HEK293 (cell line): ENCODE results near the gene LGALS1.

Experiments used
- CTCF ChIA-PET: fragments of 350-600 bp; formaldehyde crosslinking; extraction: SDS; loops from one replicate; lab custom pipeline; 2021; ENCODE audit warnings: antibody characterized with exemption; lab: Yijun Ruan, JAX
- POLR2A ChIA-PET: fragments of 300-600 bp; formaldehyde crosslinking; extraction: SDS; loops from one replicate; lab custom pipeline; 2020; ENCODE audit warnings: antibody characterized with exemption, inconsistent platforms; lab: Yijun Ruan, JAX
- H3K27ac ChIP-seq: fragments of 200-500 bp; sonication (Bioruptor generic); 2 replicates; pipeline ENCODE4 v1.5.1; 2014; ENCODE audit warnings: low read depth, low read length, control low read depth, inconsistent platforms; ENCODE audit errors: extremely low read depth
- H3K36me3 ChIP-seq, 2 experiments: fragments of 200-500 bp in 1 of 2; sonication (Bioruptor generic) in 1 of 2; 1 replicate in 1 of 2; 2 replicates in 1 of 2; pipeline ENCODE4 v1.5.1; 2014 to 2017; ENCODE audit warnings: inconsistent platforms in 2 of 2, low read length in 2 of 2; ENCODE audit not compliant: control insufficient read depth in 2 of 2, insufficient read depth in 1 of 2
- H3K4me1 ChIP-seq: fragments of 200-500 bp; sonication (Bioruptor generic); 2 replicates; pipeline ENCODE4 v1.5.1; 2014; ENCODE audit warnings: mild to moderate bottlenecking, low read length, inconsistent platforms; ENCODE audit not compliant: control insufficient read depth, insufficient read depth
- H3K4me3 ChIP-seq: 2 replicates; pipeline ENCODE4 v1.5.1; 2011; ENCODE audit warnings: low read depth, mild to moderate bottlenecking, control low read depth, low read length, moderate library complexity
- H3K9me3 ChIP-seq: fragments of 200-500 bp; sonication (Bioruptor generic); 2 replicates; pipeline ENCODE4 v1.5.1; 2014; ENCODE audit warnings: low read depth, low read length, inconsistent platforms; ENCODE audit not compliant: control insufficient read depth, insufficient read depth
- FEZF1 ChIP-seq: fragments of 450-650 bp; formaldehyde crosslinking; IDR thresholded peaks from 2 replicates; pipeline ENCODE4 v1.5.1; 2016; ENCODE audit warnings: missing biosample characterization, missing genetic modification characterization
- KLF7 ChIP-seq: fragments of 450-650 bp; formaldehyde crosslinking; IDR thresholded peaks from 2 replicates; pipeline ENCODE4 v1.5.1; 2016; ENCODE audit warnings: missing biosample characterization, missing genetic modification characterization, borderline replicate concordance
- SALL2 ChIP-seq: fragments of 450-650 bp; formaldehyde crosslinking; IDR thresholded peaks from 2 replicates; pipeline ENCODE4 v1.5.0; 2017; ENCODE audit warnings: missing biosample characterization, mild to moderate bottlenecking, missing genetic modification characterization, borderline replicate concordance
- ZFP41 ChIP-seq: fragments of 450-650 bp; formaldehyde crosslinking; IDR thresholded peaks from 2 replicates; pipeline ENCODE4 v1.5.1; 2016; ENCODE audit warnings: missing biosample characterization, missing genetic modification characterization, borderline replicate concordance
- ZNF2 ChIP-seq: fragments of 450-650 bp; formaldehyde crosslinking; IDR thresholded peaks from 2 replicates; pipeline ENCODE4 v1.5.1; 2016; ENCODE audit warnings: missing biosample characterization, missing genetic modification characterization
- ZNF274 ChIP-seq, 2 experiments: fragments of 200-500 bp in 1 of 2; fragments of 450-650 bp in 1 of 2; sonication (Bioruptor generic) in 1 of 2; formaldehyde crosslinking in 1 of 2; IDR thresholded peaks; 2 replicates each; pipeline versions ENCODE4 v1.5.1 to v1.6.1; 2014 to 2016; ENCODE audit warnings: borderline replicate concordance in 1 of 2, inconsistent platforms in 1 of 2, low read length in 1 of 2, missing biosample characterization in 1 of 2, missing genetic modification characterization in 1 of 2
- ZNF292 ChIP-seq: fragments of 450-650 bp; formaldehyde crosslinking; IDR thresholded peaks from 2 replicates; pipeline ENCODE4 v1.5.1; 2016; ENCODE audit warnings: low read depth, missing biosample characterization, missing genetic modification characterization, borderline replicate concordance
- ZNF660 ChIP-seq: fragments of 450-650 bp; IDR thresholded peaks from 2 replicates; pipeline ENCODE4 v1.5.1; 2018; ENCODE audit warnings: missing biosample characterization, mild to moderate bottlenecking, missing genetic modification characterization
- ZNF664 ChIP-seq: fragments of 450-650 bp; formaldehyde crosslinking; IDR thresholded peaks from 2 replicates; pipeline ENCODE4 v1.5.1; 2016; ENCODE audit warnings: missing biosample characterization, missing genetic modification characterization
- TF ChIP-seq, protein P1 (sequence below): fragments of 450-650 bp; formaldehyde crosslinking; conservative IDR thresholded peaks from 2 replicates; pipeline ENCODE4 v1.5.1; 2016; ENCODE audit warnings: low read depth, missing biosample characterization, missing genetic modification characterization
- TF ChIP-seq, protein P2 (sequence below): fragments of 450-650 bp; formaldehyde crosslinking; IDR thresholded peaks from 2 replicates; pipeline ENCODE4 v1.5.1; 2016; ENCODE audit warnings: missing biosample characterization, missing genetic modification characterization
- TF ChIP-seq, protein P3 (sequence below): fragments of 450-650 bp; formaldehyde crosslinking; IDR thresholded peaks from 2 replicates; pipeline ENCODE4 v1.5.1; 2016; ENCODE audit warnings: missing biosample characterization, missing genetic modification characterization, low read depth
- TF ChIP-seq, protein P4 (sequence below): fragments of 450-650 bp; formaldehyde crosslinking; optimal IDR thresholded peaks from 2 replicates; pipeline ENCODE3; 2016; ENCODE audit warnings: missing biosample characterization, mild to moderate bottlenecking, missing genetic modification characterization
- TF ChIP-seq, protein P5 (sequence below): fragments of 450-650 bp; formaldehyde crosslinking; IDR thresholded peaks from 2 replicates; pipeline ENCODE4 v1.5.1; 2016; ENCODE audit warnings: missing biosample characterization, missing genetic modification characterization
- TF ChIP-seq, protein P6 (sequence below): fragments of 450-650 bp; formaldehyde crosslinking; IDR thresholded peaks from 2 replicates; pipeline ENCODE4 v1.5.1; 2016; ENCODE audit warnings: missing biosample characterization, missing genetic modification characterization

Gene LGALS1

DNA sequence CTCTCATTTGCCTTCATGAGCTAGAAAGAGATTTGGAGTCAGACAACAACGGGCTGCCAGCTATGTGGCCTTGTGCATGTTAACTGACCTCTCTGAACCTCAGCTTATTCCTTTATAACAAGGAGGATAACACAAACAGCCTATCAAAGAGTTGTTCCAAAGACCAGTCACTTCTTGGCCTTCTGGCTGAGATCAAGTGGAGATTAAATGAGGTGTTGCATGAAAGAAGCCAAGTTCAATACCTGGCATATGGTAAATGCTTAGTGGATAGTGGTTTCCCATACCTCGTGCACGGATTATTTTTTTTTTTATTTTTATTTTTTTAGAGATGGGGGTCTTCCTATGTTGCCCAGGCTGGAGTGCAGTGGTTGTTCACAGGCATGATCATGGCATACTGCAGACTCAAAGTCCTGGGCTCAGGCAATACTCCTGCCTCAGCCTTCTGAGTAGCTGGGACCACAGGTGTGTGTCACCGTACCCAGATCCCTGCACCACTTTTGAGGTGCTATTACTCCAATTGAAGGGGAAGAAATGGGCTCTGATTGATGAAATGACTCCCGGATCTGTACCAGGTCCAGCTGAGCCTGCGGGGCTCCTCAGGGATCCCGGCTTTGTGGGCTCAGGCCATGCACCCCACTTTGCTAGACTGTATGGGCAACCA lies 4.9 kb downstream of the LGALS1 start (continued):
- no peak for TF ChIP-seq FEZF1 (tag by site-specific recombination)
- no peak for TF ChIP-seq ZNF274 (IDR thresholded peaks at IDR 0.05; ENCODE audit: low read length)
- no peak for TF ChIP-seq ZNF274 (tag by site-specific recombination; IDR thresholded peaks at IDR 0.05; ENCODE audit: borderline replicate concordance)
- TF ChIP-seq, protein P1, sequence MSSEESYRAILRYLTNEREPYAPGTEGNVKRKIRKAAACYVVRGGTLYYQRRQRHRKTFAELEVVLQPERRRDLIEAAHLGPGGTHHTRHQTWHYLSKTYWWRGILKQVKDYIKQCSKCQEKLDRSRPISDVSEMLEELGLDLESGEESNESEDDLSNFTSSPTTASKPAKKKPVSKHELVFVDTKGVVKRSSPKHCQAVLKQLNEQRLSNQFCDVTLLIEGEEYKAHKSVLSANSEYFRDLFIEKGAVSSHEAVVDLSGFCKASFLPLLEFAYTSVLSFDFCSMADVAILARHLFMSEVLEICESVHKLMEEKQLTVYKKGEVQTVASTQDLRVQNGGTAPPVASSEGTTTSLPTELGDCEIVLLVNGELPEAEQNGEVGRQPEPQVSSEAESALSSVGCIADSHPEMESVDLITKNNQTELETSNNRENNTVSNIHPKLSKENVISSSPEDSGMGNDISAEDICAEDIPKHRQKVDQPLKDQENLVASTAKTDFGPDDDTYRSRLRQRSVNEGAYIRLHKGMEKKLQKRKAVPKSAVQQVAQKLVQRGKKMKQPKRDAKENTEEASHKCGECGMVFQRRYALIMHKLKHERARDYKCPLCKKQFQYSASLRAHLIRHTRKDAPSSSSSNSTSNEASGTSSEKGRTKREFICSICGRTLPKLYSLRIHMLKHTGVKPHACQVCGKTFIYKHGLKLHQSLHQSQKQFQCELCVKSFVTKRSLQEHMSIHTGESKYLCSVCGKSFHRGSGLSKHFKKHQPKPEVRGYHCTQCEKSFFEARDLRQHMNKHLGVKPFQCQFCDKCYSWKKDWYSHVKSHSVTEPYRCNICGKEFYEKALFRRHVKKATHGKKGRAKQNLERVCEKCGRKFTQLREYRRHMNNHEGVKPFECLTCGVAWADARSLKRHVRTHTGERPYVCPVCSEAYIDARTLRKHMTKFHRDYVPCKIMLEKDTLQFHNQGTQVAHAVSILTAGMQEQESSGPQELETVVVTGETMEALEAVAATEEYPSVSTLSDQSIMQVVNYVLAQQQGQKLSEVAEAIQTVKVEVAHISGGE (tag by site-specific recombination), result no peak
- TF ChIP-seq, protein P2, sequence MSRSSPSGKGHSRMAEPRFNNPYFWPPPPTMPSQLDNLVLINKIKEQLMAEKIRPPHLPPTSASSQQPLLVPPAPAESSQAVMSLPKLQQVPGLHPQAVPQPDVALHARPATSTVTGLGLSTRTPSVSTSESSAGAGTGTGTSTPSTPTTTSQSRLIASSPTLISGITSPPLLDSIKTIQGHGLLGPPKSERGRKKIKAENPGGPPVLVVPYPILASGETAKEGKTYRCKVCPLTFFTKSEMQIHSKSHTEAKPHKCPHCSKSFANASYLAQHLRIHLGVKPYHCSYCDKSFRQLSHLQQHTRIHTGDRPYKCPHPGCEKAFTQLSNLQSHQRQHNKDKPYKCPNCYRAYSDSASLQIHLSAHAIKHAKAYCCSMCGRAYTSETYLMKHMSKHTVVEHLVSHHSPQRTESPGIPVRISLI (tag by site-specific recombination), result no peak
- TF ChIP-seq, protein P3, sequence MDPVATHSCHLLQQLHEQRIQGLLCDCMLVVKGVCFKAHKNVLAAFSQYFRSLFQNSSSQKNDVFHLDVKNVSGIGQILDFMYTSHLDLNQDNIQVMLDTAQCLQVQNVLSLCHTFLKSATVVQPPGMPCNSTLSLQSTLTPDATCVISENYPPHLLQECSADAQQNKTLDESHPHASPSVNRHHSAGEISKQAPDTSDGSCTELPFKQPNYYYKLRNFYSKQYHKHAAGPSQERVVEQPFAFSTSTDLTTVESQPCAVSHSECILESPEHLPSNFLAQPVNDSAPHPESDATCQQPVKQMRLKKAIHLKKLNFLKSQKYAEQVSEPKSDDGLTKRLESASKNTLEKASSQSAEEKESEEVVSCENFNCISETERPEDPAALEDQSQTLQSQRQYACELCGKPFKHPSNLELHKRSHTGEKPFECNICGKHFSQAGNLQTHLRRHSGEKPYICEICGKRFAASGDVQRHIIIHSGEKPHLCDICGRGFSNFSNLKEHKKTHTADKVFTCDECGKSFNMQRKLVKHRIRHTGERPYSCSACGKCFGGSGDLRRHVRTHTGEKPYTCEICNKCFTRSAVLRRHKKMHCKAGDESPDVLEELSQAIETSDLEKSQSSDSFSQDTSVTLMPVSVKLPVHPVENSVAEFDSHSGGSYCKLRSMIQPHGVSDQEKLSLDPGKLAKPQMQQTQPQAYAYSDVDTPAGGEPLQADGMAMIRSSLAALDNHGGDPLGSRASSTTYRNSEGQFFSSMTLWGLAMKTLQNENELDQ (tag by site-specific recombination), result no peak

DNA sequence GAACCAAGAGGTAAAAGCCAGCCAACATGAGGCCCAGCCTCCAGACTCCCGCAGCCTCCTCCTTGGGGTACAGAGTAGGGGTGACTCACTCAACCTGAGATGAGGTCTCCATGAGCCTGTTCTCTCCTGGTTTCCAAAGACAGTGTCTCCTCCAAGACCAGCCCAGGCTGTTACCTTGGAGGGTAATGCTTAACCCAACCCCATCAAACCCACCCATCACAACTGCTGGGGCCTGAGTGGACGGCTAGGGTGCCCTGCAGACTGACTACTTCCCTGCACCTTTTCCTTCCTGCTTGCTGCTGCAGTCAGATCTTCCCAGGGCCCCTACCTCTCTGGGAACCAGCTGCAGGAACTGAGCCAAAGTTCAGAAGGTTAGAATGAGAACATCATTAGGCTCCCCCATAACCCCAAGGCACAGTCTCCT lies 5.6 kb downstream of the LGALS1 start:
- no peak overlapping the region for H3K27ac ChIP-seq
- POLR2A ChIA-PET, result interaction anchor here (1.1 to 1.5 kb wide), 5 partner anchors 10 to 73 kb away, joined by 7 to 13 read pairs (median 9); partner anchors contain the start of genes GGA1 and PDXP
- H3K9me3 ChIP-seq, result no peaks in the 10 kb centered on the region
- H3K36me3 ChIP-seq, result no peaks in the 10 kb centered on the region
- TF ChIP-seq KLF7 (tag by site-specific recombination) (no peak), ZNF292 (tag by site-specific recombination) (no peak), SALL2 (tag by site-specific recombination) (no peak), ZNF664 (tag by site-specific recombination) (no peak)
- TF ChIP-seq, protein P4, sequence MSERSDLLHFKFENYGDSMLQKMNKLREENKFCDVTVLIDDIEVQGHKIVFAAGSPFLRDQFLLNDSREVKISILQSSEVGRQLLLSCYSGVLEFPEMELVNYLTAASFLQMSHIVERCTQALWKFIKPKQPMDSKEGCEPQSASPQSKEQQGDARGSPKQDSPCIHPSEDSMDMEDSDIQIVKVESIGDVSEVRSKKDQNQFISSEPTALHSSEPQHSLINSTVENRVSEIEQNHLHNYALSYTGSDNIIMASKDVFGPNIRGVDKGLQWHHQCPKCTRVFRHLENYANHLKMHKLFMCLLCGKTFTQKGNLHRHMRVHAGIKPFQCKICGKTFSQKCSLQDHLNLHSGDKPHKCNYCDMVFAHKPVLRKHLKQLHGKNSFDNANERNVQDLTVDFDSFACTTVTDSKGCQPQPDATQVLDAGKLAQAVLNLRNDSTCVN (tag by site-specific recombination), result peak; percentile 12
- H3K4me1 ChIP-seq, result peaks cover 4% of the 10 kb centered on the region; the same call in 1 of the 2 replicates
- no peak overlapping the region for H3K4me3 ChIP-seq
- CTCF ChIA-PET, result interaction anchor here (0.7 to 15.8 kb wide), 21 partner anchors 11 to 141 kb away, joined by 3 to 353 read pairs (median 4); partner anchors contain the start of genes PDXP, SH3BP1 and TRIOBP

DNA sequence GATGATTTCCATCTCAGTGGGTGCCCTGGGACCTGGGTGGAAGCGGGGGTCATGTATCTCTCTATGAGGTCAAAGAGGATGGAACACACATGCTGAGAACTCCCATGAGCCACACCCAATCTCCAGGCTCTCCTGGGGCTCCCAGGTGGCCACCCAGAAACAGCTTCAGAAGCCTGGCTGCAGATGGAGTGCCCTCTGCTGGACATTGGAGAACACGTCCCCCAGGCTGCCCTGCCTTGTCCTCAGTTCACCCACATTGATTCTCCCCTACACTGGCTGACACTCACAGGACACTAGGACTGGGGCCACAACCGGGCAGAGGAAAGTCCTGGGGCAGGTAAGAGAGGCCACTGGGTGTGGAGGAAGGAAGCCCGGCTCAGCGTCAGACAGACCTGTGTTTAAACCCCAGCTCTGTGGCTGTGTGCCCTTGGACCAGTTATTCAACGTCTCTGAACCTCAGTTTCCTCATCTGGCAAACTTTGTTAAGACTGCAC lies 6.2 kb downstream of the LGALS1 start:
- no peaks in the 10 kb centered on the region for H3K36me3 ChIP-seq
- H3K4me3 ChIP-seq, result no peak overlapping the region
- peaks cover 4% of the 10 kb centered on the region; the same call in 1 of the 2 replicates for H3K4me1 ChIP-seq
- ChIA-PET CTCF (interaction anchor here (0.6 to 15.8 kb wide), 24 partner anchors 9 to 141 kb away, joined by 3 to 353 read pairs (median 4); partner anchors contain the start of genes PDXP, SH3BP1 and TRIOBP), POLR2A (interaction anchor here (0.7 to 1.5 kb wide), 6 partner anchors 10 to 74 kb away, joined by 3 to 13 read pairs (median 8); partner anchors contain the start of genes GGA1 and PDXP)
- H3K27ac ChIP-seq, result no peak overlapping the region
- no peaks in the 10 kb centered on the region for H3K9me3 ChIP-seq
- TF ChIP-seq, protein P5, sequence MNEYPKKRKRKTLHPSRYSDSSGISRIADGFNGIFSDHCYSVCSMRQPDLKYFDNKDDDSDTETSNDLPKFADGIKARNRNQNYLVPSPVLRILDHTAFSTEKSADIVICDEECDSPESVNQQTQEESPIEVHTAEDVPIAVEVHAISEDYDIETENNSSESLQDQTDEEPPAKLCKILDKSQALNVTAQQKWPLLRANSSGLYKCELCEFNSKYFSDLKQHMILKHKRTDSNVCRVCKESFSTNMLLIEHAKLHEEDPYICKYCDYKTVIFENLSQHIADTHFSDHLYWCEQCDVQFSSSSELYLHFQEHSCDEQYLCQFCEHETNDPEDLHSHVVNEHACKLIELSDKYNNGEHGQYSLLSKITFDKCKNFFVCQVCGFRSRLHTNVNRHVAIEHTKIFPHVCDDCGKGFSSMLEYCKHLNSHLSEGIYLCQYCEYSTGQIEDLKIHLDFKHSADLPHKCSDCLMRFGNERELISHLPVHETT, result no peak
- TF ChIP-seq ZNF2 (tag by site-specific recombination) (no peak), ZFP41 (tag by site-specific recombination) (no peak), ZNF660 (tag by site-specific recombination) (0 out of 2 replicates have a peak, but pooled peaks have one; percentile 56)
- TF ChIP-seq, protein P6, sequence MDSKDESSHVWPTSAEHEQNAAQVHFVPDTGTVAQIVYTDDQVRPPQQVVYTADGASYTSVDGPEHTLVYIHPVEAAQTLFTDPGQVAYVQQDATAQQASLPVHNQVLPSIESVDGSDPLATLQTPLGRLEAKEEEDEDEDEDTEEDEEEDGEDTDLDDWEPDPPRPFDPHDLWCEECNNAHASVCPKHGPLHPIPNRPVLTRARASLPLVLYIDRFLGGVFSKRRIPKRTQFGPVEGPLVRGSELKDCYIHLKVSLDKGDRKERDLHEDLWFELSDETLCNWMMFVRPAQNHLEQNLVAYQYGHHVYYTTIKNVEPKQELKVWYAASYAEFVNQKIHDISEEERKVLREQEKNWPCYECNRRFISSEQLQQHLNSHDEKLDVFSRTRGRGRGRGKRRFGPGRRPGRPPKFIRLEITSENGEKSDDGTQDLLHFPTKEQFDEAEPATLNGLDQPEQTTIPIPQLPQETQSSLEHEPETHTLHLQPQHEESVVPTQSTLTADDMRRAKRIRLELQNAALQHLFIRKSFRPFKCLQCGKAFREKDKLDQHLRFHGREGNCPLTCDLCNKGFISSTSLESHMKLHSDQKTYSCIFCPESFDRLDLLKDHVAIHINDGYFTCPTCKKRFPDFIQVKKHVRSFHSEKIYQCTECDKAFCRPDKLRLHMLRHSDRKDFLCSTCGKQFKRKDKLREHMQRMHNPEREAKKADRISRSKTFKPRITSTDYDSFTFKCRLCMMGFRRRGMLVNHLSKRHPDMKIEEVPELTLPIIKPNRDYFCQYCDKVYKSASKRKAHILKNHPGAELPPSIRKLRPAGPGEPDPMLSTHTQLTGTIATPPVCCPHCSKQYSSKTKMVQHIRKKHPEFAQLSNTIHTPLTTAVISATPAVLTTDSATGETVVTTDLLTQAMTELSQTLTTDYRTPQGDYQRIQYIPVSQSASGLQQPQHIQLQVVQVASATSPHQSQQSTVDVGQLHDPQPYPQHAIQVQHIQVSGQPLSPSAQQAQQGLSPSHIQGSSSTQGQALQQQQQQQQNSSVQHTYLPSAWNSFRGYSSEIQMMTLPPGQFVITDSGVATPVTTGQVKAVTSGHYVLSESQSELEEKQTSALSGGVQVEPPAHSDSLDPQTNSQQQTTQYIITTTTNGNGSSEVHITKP (tag by site-specific recombination), result no peak
